GM19193 (cell line): ENCODE data around the gene TRIM66.

Source experiments
- POLR2A ChIP-seq: IDR thresholded peaks from 4 replicates; pipeline ENCODE4 v1.6.1; 2011; ENCODE audit not compliant: insufficient read depth, insufficient read length; ENCODE audit errors: extremely low read depth

Gene TRIM66

DNA sequence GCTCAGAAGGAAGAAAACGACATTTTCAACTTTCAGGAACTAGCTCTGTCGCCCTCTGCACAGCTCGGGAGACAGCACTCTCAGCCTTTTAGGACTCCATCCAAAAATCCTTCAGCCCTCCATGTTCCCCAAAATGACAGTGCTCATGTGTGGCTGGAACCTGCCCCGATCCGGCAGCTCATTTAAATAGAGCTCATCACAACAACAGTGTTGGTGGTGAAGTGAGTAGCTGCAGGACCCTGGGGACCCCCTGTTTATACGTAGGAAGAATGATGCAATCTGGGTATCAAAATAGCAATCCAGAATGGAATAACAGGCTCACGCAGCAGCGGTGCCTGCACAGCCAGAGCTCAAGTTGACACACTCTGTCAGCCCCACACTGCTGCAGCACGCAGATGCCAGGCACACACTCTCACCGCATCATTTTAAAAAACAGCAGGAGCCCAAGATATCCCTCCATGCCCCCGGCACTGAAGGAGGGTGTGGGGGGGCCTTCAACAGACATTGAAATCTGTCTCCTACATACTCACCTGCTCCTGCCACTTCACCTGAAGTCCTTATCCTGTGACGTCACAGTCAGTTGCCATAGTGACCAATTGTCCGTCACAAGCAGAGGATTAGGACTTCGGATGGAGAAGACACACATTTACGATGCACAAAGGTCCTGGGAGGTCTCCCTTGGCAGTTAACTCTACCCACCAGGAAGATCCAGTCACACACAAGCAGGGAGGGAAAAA lies 24.0 kb downstream of the TRIM66 start:
- TF ChIP-seq POLR2A, result no peak

DNA sequence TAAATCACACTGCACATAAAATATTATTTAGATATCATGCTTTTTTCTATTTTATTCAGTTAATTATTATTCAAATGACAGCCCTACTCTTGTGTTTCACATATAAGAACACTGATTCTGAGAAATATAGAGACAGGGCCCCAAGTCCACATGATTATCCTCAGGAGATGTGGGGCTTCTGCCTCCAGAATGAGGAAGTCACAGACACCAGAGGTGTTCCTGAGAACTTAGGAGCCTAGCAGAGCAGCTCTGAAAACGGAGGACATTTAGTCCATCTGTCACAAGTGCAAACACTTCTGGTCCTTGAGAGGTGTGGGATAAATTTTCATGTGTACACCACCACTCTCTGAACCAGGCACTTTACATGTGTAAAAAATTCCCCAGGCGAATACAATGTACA lies 26.2 kb downstream of the TRIM66 start:
- no peak for TF ChIP-seq POLR2A

DNA sequence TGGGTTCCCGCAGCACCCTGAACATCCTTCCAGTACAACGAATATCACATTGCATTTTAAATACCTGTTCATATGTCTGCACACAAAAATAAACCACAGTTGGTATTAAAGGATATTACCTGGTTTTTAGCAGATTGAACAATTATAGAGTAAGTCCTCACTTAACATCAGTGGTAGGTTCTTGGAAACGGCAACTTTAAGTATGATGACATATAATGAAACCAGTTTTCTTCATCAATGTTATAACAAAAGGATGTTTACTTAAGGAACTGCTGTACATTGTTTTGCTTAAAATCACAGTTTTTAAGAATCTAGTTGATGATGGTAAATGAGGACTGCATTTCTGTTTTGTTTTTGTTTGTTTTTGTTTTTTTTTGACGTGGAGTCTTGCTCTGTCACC lies 28.0 kb downstream of the TRIM66 start:
- no peak for TF ChIP-seq POLR2A

DNA sequence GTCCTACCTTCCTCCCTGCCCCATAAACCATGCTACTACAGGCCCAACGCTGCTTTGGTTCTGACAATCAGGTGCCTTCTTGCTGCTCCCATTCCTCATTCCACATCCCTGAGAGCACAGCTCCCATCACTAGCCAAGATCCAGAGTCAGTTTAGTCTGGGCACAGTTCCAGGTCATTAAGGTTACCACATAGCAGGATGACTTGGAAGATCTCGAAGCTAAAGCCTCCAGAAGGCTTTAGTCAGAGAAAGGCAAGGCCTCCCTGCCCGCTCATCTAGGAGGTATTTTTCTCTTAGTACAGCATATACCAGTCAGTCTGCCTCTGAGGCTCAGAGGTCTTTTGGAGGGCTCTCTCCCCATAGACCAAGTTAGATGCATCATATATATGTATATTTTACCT lies 30.3 kb downstream of the TRIM66 start:
- TF ChIP-seq POLR2A, result no peak

DNA sequence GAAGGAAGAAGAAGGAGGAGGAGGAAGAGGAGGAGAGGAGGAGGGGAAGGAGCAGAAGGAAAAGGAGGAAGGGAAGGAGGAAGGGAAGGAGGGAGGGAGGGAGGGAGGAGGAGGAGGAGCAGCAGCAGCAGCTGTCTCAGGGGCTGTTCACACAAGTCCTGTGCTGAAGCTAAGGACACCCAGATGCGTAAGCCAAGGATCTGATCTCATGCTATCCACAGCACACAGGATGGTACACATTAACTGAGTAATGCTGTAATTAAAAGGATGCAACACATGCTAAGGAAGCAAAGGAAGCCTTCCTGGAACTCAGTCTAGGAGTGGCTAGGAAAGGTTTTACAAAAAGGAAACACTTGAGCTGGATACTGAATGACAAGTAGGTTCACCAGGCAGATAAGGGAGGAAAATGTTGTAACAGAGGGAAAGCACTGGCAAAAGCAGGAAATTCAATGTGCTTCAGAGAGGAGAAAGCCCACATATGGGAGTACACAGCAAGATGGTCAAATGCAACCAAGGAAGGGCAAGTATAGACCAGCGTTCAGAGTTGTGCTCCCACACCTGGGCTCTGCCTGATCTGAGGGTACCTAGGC lies 32.0 kb downstream of the TRIM66 start:
- no peak for TF ChIP-seq POLR2A

DNA sequence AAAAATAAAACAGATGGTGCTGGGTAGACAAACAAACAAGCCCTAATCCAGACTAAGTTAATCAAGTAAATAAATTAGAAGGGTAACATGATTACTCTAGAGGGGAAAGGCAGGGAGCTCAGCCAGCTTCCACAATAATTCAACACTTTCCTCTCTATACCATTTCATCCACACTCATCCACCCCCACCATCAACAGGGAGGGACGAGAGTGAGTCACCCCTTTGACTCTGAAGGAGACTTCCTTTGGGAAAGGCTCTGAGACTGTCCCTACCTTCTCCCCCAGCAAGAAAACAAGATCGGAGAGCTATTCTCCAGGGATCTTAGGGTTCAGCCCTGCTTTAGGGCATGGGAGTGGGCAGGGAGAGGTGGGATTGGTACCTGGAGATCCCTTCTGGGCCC lies 33.1 kb downstream of the TRIM66 start:
- TF ChIP-seq POLR2A, result no peak

DNA sequence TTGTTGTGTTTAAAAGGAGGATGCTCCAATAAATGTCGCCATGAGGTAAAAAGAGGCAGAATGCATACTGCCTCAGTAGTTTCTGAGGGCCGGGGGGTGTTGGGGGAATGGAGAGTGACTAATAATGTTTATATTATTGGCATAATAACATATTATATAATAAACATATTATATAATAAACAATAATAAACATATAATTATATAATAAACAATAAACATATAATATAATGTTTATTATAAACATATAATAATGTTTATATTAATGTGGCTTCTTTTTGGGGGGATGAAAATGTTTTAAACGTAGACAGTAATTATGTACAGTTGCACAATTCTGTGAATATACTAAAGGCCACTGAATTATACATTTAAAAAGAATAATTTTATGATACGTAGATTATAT lies 35.6 kb downstream of the TRIM66 start:
- TF ChIP-seq POLR2A, result no peak

DNA sequence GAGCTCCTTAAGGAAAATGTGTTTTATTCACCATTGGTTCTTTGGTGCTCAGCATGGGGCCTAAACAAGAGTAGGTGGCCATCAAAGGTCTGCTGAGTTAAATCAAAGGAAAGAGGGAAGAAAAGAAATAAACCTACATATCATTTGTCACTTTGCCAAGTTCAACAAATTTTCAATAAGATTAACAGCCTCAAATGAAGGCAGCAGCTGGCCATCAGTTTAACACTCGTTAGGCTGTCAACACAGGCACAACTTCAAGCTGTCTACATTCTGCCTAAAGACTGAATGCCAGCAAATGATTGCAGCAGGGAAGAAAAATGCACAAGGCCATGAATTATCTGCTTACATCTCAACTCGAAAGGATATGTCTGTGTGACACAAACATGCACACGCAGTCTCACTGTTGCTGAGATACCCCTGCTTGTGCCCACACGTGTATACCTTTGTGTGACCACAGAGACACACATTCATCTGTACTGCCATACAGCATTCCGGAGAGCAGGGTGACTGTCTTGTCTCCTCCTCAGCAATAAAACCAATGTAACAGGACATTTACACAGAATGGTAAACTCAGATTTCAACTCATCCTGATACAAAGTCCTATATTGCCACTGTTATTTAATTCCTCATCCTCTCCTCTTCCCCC lies 40.1 kb downstream of the TRIM66 start:
- TF ChIP-seq POLR2A, result no peak

DNA sequence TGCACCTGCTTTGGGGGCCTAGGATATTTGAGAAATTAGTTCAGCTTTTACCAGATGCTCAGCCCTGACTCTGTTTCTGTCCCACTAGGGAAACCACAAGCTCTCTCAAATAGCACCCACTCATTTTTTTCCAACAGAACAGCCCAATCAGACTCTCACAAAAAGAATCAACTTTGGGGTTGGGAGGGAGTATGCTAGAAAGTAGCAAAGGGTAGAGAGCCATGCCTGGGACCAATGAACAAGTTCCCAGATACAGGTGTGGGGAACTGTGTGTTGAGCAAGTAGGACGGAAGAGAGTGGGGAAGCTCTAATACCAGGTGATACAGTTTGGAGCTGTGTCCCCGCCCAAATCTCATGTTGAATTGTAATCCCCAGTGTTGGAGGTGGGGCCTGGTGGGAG lies 41.1 kb downstream of the TRIM66 start:
- no peak for TF ChIP-seq POLR2A

DNA sequence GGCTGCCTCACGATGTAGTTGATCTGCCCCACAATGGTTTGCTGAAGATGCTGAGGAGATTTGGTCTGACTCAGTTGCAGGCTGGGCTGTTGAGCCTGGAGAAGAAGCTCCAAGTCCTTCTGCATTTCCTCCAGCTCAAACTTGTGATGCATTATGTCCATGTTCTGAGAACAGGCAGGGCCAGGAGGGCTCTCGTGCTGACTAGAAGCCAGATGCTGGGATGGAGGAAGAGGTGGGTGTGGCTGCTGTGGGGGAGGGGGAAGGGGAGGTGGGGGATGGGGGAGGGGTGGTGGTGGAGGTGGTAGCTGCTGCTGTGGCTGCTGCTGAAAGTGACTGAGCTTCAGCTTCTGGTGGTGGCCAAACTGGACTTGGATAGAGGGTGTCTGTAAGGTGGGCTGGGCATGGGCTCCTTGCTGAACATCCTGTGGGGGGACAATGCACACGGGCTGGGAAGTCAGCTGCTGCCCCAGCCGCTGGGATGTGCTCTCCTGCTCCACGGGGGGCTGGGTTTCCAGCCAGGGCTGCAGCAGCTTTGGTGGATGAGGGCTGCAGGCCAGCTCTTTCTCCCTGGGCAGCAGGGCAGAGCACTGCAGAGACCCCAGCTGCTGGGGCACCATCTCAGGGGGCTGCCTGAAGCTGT lies 42.1 kb downstream of the TRIM66 start:
- TF ChIP-seq POLR2A, result no peak

DNA sequence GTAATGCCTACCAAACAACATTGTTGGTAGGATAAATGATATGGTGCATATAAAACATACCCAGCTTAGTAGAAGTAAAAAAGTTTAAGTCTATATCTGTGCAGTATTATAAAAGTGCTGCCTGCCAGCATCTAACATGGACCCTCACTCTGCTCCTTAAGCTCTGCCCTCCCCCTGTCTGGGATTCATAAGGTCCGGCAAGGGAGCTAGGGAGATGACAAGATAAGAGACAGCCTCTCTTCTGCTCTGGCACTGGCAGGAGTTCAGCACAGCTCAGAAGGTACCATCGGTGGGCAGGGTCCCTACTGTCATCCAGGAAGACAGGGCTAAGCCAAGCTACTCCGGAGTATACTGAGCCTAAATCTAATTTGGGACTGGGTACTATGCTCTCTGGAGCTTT lies 42.8 kb downstream of the TRIM66 start:
- TF ChIP-seq POLR2A, result no peak

DNA sequence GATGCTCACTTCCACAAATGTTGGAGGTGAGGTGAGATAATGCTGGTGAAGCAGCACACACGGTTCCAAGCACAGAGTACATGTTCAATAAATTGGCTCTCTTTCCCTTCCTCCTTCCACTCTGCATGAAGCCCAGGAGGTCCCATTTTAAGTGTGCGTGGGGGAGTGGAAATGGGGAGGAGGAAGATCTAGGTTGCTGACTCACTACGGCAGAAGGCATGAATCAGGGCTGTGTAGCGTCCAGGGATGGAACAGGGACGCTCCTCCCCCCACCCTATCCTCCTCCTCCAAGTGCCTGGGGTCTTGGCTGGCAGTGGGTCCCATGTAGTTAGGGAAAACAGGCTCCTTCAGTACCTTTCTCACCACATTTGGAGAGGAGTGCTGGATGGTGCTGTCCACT lies 44.2 kb downstream of the TRIM66 start:
- no peak for TF ChIP-seq POLR2A

DNA sequence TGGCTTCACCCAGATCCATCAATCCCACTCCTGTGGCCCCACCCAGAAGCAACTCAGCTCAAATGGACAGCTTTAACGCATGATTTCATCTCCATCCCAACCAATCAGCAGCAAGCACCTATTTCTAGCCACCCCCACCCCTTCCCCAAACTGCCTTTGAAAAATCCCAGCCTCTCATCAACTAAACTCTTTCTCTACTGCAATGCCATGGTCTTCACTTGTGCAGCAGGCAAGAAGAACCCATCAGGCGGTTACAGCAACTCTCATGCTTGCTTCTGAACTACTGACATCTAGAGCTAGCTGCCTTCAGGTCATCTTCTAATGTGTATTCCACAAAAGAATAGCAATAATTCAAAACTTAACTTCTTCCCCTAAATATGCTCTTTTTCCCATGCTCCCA lies 46.3 kb downstream of the TRIM66 start:
- no peak for TF ChIP-seq POLR2A

DNA sequence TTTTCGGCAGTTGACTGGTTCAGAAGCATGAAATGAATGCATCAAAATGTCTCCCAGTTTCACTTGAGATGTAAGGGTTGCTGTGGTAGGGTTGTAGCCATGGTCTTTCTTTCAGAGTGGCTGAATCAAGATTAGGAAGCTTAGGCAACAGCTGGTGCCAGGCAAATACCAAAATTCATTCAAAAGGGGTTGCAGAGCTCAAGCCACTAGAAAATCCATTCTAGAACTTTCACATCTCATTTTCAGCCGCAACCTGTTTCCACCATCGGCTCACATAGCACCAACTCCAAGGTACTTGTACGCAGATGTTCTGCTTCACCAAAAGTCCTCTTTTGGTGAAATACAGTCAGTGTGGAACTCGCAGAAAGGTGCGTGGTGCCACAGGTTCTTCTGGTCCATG lies 48.0 kb downstream of the TRIM66 start:
- TF ChIP-seq POLR2A, result no peak

DNA sequence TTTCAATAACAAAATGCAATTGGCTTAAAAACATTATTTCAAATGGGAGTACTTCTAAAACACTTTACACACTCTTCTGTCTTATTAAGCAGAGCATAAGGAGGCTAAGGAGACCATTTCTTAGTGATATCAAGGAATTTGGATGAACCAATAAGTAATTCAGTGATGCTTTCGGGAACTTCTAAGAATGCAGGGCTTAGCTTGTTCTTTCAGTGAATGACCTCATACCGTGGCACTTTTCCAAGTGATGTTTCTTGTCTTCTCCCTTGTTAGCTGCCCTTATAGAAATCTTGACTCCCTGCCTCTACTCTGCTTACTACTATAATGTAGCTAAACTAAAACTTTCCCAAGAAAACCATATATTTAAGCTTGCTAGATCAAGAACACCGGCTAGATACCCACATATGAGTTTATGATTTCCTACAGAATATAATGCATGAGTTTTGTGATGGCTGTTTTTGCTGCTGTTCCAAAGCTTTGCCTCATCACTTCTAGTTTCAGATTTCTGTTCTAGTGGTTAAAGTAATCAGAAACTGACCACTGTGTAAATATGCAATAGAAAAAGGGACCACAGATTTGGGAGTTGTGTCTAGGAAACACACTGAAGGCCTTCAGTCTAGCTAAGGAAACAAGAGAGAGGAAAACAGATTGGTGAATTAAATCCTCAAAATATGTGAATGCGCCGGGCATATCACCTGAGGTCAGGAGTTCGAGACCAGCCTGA lies 50.9 kb downstream of the TRIM66 start:
- TF ChIP-seq POLR2A, result no peak
